ENCODE data around the gene LTBP2. TPM values are rescaled to one million over a fixed set of nuclear protein-coding genes. Genes with fewer than 3 reads are reported as not detected.
A peak's percentile ranks its signal among the peaks of the same experiment; 100 is the strongest.

The LTBP2 gene
- total RNA-seq, 1 donor from 2014 or later = 1.3 TPM

- no peak overlapping the region for H3K27ac Mint-ChIP-seq (ENCODE audit: unreplicated experiment)
- TF ChIP-seq CTCF (conservative IDR thresholded peaks at IDR 0.05) = no peak
- no peak for DNase-seq (ENCODE audit: low read depth, low spot score)
- peaks cover 12% of the 10 kb centered on the region for H3K4me1 Mint-ChIP-seq
- H3K9me3 Mint-ChIP-seq = no peaks in the 10 kb centered on the region
- H3K4me3 Mint-ChIP-seq = no peak overlapping the region
- H3K36me3 Mint-ChIP-seq (ENCODE audit: low read depth) = peaks cover 6% of the 10 kb centered on the region
- H3K27me3 Mint-ChIP-seq (ENCODE audit: low read depth) = no peaks in the 10 kb centered on the region
Measured at GRCh38 chr14:74474376-74474775, 137.7 kb downstream of the LTBP2 start.

GRCh38 chr14:74472601-74473000, 139.4 kb downstream of the LTBP2 start:
- Mint-ChIP-seq H3K4me3 (no peak overlapping the region), H3K4me1 (peaks cover 12% of the 10 kb centered on the region), H3K9me3 (no peaks in the 10 kb centered on the region), H3K27ac (ENCODE audit: unreplicated experiment) (peak overlapping the region; percentile 68), H3K27me3 (ENCODE audit: low read depth) (no peaks in the 10 kb centered on the region), H3K36me3 (ENCODE audit: low read depth) (peaks cover 11% of the 10 kb centered on the region)
- no peak for DNase-seq (ENCODE audit: low read depth, low spot score)
- TF ChIP-seq CTCF (conservative IDR thresholded peaks at IDR 0.05) = no peak

- H3K4me1 Mint-ChIP-seq = no peaks in the 10 kb centered on the region
- no peaks in the 10 kb centered on the region for H3K27me3 Mint-ChIP-seq (ENCODE audit: low read depth)
- H3K36me3 Mint-ChIP-seq (ENCODE audit: low read depth) = peaks cover 11% of the 10 kb centered on the region
- DNase-seq (ENCODE audit: low read depth, low spot score) = no peak
- no peak for TF ChIP-seq CTCF (conservative IDR thresholded peaks at IDR 0.05)
- no peaks in the 10 kb centered on the region for H3K9me3 Mint-ChIP-seq
- H3K4me3 Mint-ChIP-seq = no peak overlapping the region
- no peak overlapping the region for H3K27ac Mint-ChIP-seq (ENCODE audit: unreplicated experiment)
Measured at GRCh38 chr14:74469548-74470518, 142.2 kb downstream of the LTBP2 start.

- no peak for TF ChIP-seq CTCF (conservative IDR thresholded peaks at IDR 0.05)
- Mint-ChIP-seq H3K9me3 (no peaks in the 10 kb centered on the region), H3K36me3 (ENCODE audit: low read depth) (peaks cover 11% of the 10 kb centered on the region), H3K4me3 (no peak overlapping the region), H3K4me1 (no peaks in the 10 kb centered on the region), H3K27ac (ENCODE audit: unreplicated experiment) (no peak overlapping the region), H3K27me3 (ENCODE audit: low read depth) (no peaks in the 10 kb centered on the region)
- DNase-seq (ENCODE audit: low read depth, low spot score) = no peak
Measured at GRCh38 chr14:74468513-74468912, 143.5 kb downstream of the LTBP2 start.

- no peak for DNase-seq (ENCODE audit: low read depth, low spot score)
- no peaks in the 10 kb centered on the region for H3K9me3 Mint-ChIP-seq
- no peak for TF ChIP-seq CTCF (conservative IDR thresholded peaks at IDR 0.05)
- peaks cover 5% of the 10 kb centered on the region for H3K36me3 Mint-ChIP-seq (ENCODE audit: low read depth)
- no peak overlapping the region for H3K27ac Mint-ChIP-seq (ENCODE audit: unreplicated experiment)
- no peaks in the 10 kb centered on the region for H3K27me3 Mint-ChIP-seq (ENCODE audit: low read depth)
- H3K4me1 Mint-ChIP-seq = no peaks in the 10 kb centered on the region
- no peak overlapping the region for H3K4me3 Mint-ChIP-seq
Measured at GRCh38 chr14:74465335-74465734, 146.7 kb downstream of the LTBP2 start.
